HG03342 (cell line): ENCODE results near the gene FAM90A26.
"Not testable (repeated sequence)": the region's sequence is repeated elsewhere in the genome, so short reads cannot be mapped to it uniquely, and the experiment has no call there.

Experiments used
- ATAC-seq: cut with Tn5 transposase; IDR thresholded peaks from one replicate; pipeline ENCODE4 v1.9.1; 2021; ENCODE audit warnings: mild to moderate bottlenecking, moderate library complexity; ENCODE audit not compliant: unreplicated experiment

Gene FAM90A26

GRCh38 chr4:9158392-9158791, 11.8 kb upstream of the FAM90A26 start:
- ATAC-seq, result not testable (repeated sequence)

GRCh38 chr4:9160046-9160445, 10.2 kb upstream of the FAM90A26 start:
- ATAC-seq, result not testable (repeated sequence)

GRCh38 chr4:9165990-9166389, 4.2 kb upstream of the FAM90A26 start:
- ATAC-seq, result not testable (repeated sequence)

GRCh38 chr4:9210357-9210756, 40.1 kb downstream of the FAM90A26 start, which contains the start of gene USP17L10:
TSS of gene USP17L10 (plus strand) at chr4:9210657. CDS start at chr4:9210657, 0 bp downstream.
- not testable (repeated sequence) for ATAC-seq

GRCh38 chr4:9214701-9215100, 44.5 kb downstream of the FAM90A26 start:
- ATAC-seq, result not testable (repeated sequence)

- ATAC-seq, result not testable (repeated sequence)
Observed at GRCh38 chr4:9215105-9215504, 44.9 kb downstream of the FAM90A26 start, which contains the start of gene USP17L11. TSS of gene USP17L11 (plus strand) at chr4:9215405. CDS start at chr4:9215405, 0 bp downstream.

GRCh38 chr4:9219852-9220251, 49.6 kb downstream of the FAM90A26 start, which contains the start of gene USP17L12:
TSS of gene USP17L12 (plus strand) at chr4:9220152. CDS start at chr4:9220152, 0 bp downstream.
- ATAC-seq, result not testable (repeated sequence)

GRCh38 chr4:9224596-9224995, 54.4 kb downstream of the FAM90A26 start, which contains the start of gene USP17L13:
TSS of gene USP17L13 (plus strand) at chr4:9224896. CDS start at chr4:9224896, 0 bp downstream.
- not testable (repeated sequence) for ATAC-seq
